DND-41 (cell line): Measurements from ENCODE around the gene LAMP5.

ENCODE experiments used
- ATAC-seq: fragments of 200-7000 bp; cut with Tn5 transposase; 3 replicates; pipeline ENCODE4 v1.9.1; 2021; ENCODE audit warnings: low read depth; ENCODE audit not compliant: insufficient read depth
- DNase-seq: peaks from one replicate; pipeline ENCODE4 v3.0.0-alpha.2; 2020
- H2AFZ ChIP-seq: 2 replicates; pipeline ENCODE4 v1.6.0; 2012; ENCODE audit warnings: low read depth, low read length
- H3K27ac ChIP-seq: 2 replicates; pipeline ENCODE4 v1.5.1; 2012; ENCODE audit warnings: low read length, inconsistent platforms
- H3K27me3 ChIP-seq: fragments of 200-600 bp; sonication (generic); 2 replicates; pipeline ENCODE4 v1.6.0; 2012; ENCODE audit warnings: low read length, mild to moderate bottlenecking, inconsistent platforms; ENCODE audit not compliant: insufficient read depth, poor library complexity
- H3K36me3 ChIP-seq: 2 replicates; pipeline ENCODE4 v1.5.1; 2012; ENCODE audit warnings: low read length, inconsistent platforms; ENCODE audit not compliant: insufficient read depth
- H3K4me1 ChIP-seq: 2 replicates; pipeline ENCODE4 v1.5.1; 2012; ENCODE audit warnings: mild to moderate bottlenecking, low read length; ENCODE audit not compliant: insufficient read depth
- H3K4me2 ChIP-seq: 2 replicates; pipeline ENCODE4 v1.6.0; 2012; ENCODE audit warnings: mild to moderate bottlenecking, moderate library complexity, low read length, inconsistent platforms; ENCODE audit not compliant: insufficient read depth
- H3K4me3 ChIP-seq, 2 experiments: fragments of 200-600 bp in 1 of 2; shearing (Covaris generic) in 1 of 2; 2 replicates each; pipeline ENCODE4 v1.5.1; 2012 to 2016; ENCODE audit warnings: inconsistent platforms in 2 of 2, low read length in 2 of 2, mild to moderate bottlenecking in 2 of 2, low read depth in 1 of 2, moderate library complexity in 1 of 2
- H3K79me2 ChIP-seq: 2 replicates; pipeline ENCODE4 v1.6.0; 2012; ENCODE audit warnings: low read length, inconsistent platforms; ENCODE audit not compliant: insufficient read depth
- H3K9ac ChIP-seq: 2 replicates; pipeline ENCODE4 v1.6.0; 2012; ENCODE audit warnings: low read depth, mild to moderate bottlenecking, inconsistent platforms, low read length, moderate library complexity
- H3K9me3 ChIP-seq: 2 replicates; pipeline ENCODE4 v1.5.1; 2012; ENCODE audit warnings: low read length, moderate library complexity, mild to moderate bottlenecking, inconsistent platforms; ENCODE audit not compliant: insufficient read depth, severe bottlenecking
- H4K20me1 ChIP-seq: 2 replicates; pipeline ENCODE4 v1.6.0; 2012; ENCODE audit warnings: low read length; ENCODE audit not compliant: insufficient read depth
- CTCF ChIP-seq: IDR thresholded peaks from 2 replicates; pipeline ENCODE4 v1.5.1; 2012; ENCODE audit warnings: borderline replicate concordance, low read length, moderate library complexity, mild to moderate bottlenecking; ENCODE audit not compliant: poor library complexity, severe bottlenecking; ENCODE audit errors: extremely low read depth
- EZH2 ChIP-seq: IDR thresholded peaks from 3 replicates; pipeline ENCODE4 v1.6.1; 2012; ENCODE audit warnings: borderline replicate concordance, low read depth, mild to moderate bottlenecking, moderate library complexity, low read length, inconsistent platforms; ENCODE audit not compliant: severe bottlenecking

LAMP5 gene

GRCh38 chr20:9478771-9479170, 35.6 kb upstream of the LAMP5 start:
- ATAC-seq (no peak), DNase-seq (no peak)

DNA sequence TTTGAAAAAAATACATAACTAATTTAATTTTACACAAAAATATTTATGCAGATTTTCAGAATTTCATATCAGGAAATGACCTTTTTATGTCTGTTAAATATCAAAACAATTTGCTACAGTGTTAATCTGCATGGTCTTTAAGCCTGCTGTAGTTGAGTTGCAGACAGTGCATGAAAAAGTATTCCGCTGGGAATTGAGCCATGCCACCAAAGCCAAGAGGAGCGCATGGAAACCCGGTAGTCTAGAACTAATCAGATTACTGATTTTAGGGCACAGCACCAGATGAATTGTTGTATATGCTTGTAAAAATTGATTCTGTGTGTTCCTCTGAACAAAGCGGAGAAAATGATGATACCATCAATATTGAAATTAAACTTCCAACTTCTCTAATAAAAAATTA, 34.3 kb upstream of the LAMP5 start:
- no peaks in the 10 kb centered on the region for H3K4me1 ChIP-seq

More at GRCh38 chr20:9478771-9479170, 35.6 kb upstream of the LAMP5 start:
- no peak overlapping the region for H3K4me2 ChIP-seq
- no peaks in the 10 kb centered on the region for H3K4me1 ChIP-seq
- TF ChIP-seq EZH2 (no peak), CTCF (no peak)
- no peak overlapping the region for H3K27ac ChIP-seq
- H3K36me3 ChIP-seq, result no peaks in the 10 kb centered on the region
- no peak overlapping the region for H3K4me3 ChIP-seq
- H3K79me2 ChIP-seq, result no peaks in the 10 kb centered on the region
- H4K20me1 ChIP-seq, result no peaks in the 10 kb centered on the region
- H3K9ac ChIP-seq, result no peak overlapping the region
- no peak overlapping the region for H2AFZ ChIP-seq
- H3K27me3 ChIP-seq, result no peaks in the 10 kb centered on the region
- no peaks in the 10 kb centered on the region for H3K9me3 ChIP-seq

GRCh38 chr20:9482180-9482579, 32.2 kb upstream of the LAMP5 start:
- no peaks in the 10 kb centered on the region for H3K36me3 ChIP-seq
- H2AFZ ChIP-seq, result no peak overlapping the region
- no peak for ATAC-seq
- no peaks in the 10 kb centered on the region for H4K20me1 ChIP-seq
- no peak overlapping the region for H3K9ac ChIP-seq
- H3K4me1 ChIP-seq, result no peaks in the 10 kb centered on the region
- H3K9me3 ChIP-seq, result no peaks in the 10 kb centered on the region
- H3K27me3 ChIP-seq, result no peaks in the 10 kb centered on the region
- no peak overlapping the region for H3K4me3 ChIP-seq
- no peak for DNase-seq
- no peak overlapping the region for H3K27ac ChIP-seq
- no peaks in the 10 kb centered on the region for H3K79me2 ChIP-seq
- no peak overlapping the region for H3K4me2 ChIP-seq
- TF ChIP-seq CTCF (no peak), EZH2 (no peak)

More for the DNA sequence above, 34.3 kb upstream of the LAMP5 start:
- TF ChIP-seq CTCF (no peak), EZH2 (no peak)
- Histone ChIP-seq H3K27me3 (no peaks in the 10 kb centered on the region), H3K4me3 (no peak overlapping the region), H3K4me2 (no peak overlapping the region), H3K79me2 (no peaks in the 10 kb centered on the region), H3K27ac (no peak overlapping the region), H2AFZ (no peak overlapping the region), H3K9me3 (no peaks in the 10 kb centered on the region), H3K9ac (no peak overlapping the region), H3K36me3 (no peaks in the 10 kb centered on the region), H4K20me1 (no peaks in the 10 kb centered on the region)
- no peak for DNase-seq
- no peak for ATAC-seq

DNA sequence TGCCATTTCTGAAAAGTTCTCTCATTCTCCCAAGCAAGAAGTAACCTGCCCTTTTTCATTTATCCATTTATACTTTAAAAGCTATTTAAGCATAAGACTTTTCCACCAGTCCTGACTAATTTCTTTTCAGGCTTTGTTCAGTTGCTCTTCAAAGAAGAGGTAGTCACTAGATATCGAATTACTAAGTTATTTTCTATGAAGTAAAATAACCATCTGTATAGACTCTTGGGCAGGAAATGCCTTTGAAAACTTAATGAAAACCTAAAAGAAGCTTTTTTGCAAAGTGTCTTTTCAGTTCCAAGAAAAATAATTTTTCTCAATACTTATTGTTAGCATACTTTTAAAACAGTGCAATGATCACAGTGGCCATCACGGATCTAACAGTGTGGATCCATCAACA, 31.3 kb upstream of the LAMP5 start:
- H3K9me3 ChIP-seq, result no peaks in the 10 kb centered on the region
- H3K79me2 ChIP-seq, result no peaks in the 10 kb centered on the region
- no peak overlapping the region for H3K27ac ChIP-seq
- no peak overlapping the region for H3K4me3 ChIP-seq
- no peak overlapping the region for H2AFZ ChIP-seq
- no peaks in the 10 kb centered on the region for H4K20me1 ChIP-seq
- H3K4me1 ChIP-seq, result no peaks in the 10 kb centered on the region
- TF ChIP-seq EZH2 (no peak), CTCF (no peak)
- no peaks in the 10 kb centered on the region for H3K36me3 ChIP-seq
- no peak overlapping the region for H3K4me2 ChIP-seq
- H3K27me3 ChIP-seq, result no peaks in the 10 kb centered on the region
- no peak for ATAC-seq
- no peak for DNase-seq
- H3K9ac ChIP-seq, result no peak overlapping the region
